ENCODE results near the gene HNRNPUL2. TPM values are rescaled to one million over a fixed set of nuclear protein-coding genes. Genes with fewer than 3 reads are reported as not detected.

The HNRNPUL2 gene
- total RNA-seq, 1 experiment from 2014 or later = 43.5 TPM

DNA sequence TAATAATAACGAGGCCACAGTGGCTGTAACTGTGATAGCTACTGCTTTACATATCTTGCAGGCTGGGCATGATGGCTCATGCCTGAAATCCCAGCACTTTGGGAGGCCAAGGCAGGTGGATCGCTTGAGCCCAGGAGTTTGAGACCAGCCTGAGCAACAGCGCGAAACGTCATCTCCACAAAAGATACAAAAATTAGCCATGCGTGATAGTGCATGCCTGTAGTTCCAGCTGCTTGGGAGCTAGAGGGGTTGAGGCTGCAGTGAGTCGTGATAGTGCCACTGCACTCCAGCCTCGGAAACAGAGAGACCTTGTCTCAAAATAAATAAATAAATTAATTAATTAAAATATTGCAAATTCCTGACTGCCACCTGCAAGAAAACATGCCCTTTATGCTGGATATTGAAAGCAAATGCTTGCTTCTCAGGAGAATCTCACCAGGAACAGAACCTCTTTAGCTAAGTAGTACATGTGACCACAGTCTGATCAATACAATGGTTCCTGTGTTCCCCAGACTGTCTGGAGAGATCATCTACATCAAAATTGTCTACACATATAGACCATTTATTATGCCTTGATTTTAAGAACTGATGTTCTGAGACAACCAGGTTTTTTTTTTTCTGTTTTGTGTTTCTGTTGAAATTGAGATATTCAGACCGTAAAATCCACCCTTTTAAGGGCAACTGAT lies 20.4 kb upstream of the HNRNPUL2 start:
- no peak overlapping the region for H3K27ac ChIP-seq (ENCODE audit: insufficient read length, low read depth, low read length)
- no peak overlapping the region for H2AK5ac ChIP-seq (ENCODE audit: insufficient read length, low read length)
- no peaks in the 10 kb centered on the region for H3K27me3 ChIP-seq (ENCODE audit: insufficient read depth, low read length)
- H3K79me1 ChIP-seq (ENCODE audit: insufficient read depth, low read depth, low read length, poor library complexity, severe bottlenecking) = peaks cover 6% of the 10 kb centered on the region
- no peak overlapping the region for H2BK15ac ChIP-seq (ENCODE audit: low read depth, low read length)
- no peak overlapping the region for H2BK5ac ChIP-seq (ENCODE audit: insufficient read length, low read length)
- no peak overlapping the region for H4K5ac ChIP-seq (ENCODE audit: insufficient read length, low read depth, low read length)
- H3K14ac ChIP-seq (ENCODE audit: insufficient read depth, low read length) = no peak overlapping the region
- no peak overlapping the region for H3K23ac ChIP-seq (ENCODE audit: insufficient read length, low read depth, low read length)
- H2BK120ac ChIP-seq (ENCODE audit: low read depth, low read length, poor library complexity, severe bottlenecking) = no peak overlapping the region
- no CpG with 5 or more reads among the region's 9 CpGs for WGBS (ENCODE audit: extremely low coverage, insufficient read length, low lambda C conversion rate)
- no peaks in the 10 kb centered on the region for H4K20me1 ChIP-seq (ENCODE audit: control insufficient read depth, insufficient read depth, insufficient read length)
- no peak for DNase-seq
- H4K91ac ChIP-seq (ENCODE audit: insufficient read length, low read depth, low read length) = no peak overlapping the region
- H3K79me2 ChIP-seq (ENCODE audit: insufficient read depth, low read length) = peaks cover 10% of the 10 kb centered on the region; the same call in 1 of the 2 replicates
- H3K4me1 ChIP-seq (ENCODE audit: insufficient read depth, low read length) = no peaks in the 10 kb centered on the region
- no peak overlapping the region for H3K4me3 Mint-ChIP-seq
- no peak overlapping the region for H3K18ac ChIP-seq (ENCODE audit: insufficient read length, low read depth, low read length)
- no peaks in the 10 kb centered on the region for H3K27me3 Mint-ChIP-seq (ENCODE audit: low read depth)
- H2BK20ac ChIP-seq (ENCODE audit: low read depth, low read length, poor library complexity, severe bottlenecking) = no peak overlapping the region
- no peak overlapping the region for H3T11ph ChIP-seq (ENCODE audit: low read length)
- H4K8ac ChIP-seq (replicated peaks; ENCODE audit: insufficient read length, low read depth, low read length) = no peak overlapping the region
- H3K4me1 Mint-ChIP-seq = peaks cover 0 to 4% of the 10 kb centered on the region in 2 experiments; a peak in 1 of 4 replicates
- TF ChIP-seq, protein P1, sequence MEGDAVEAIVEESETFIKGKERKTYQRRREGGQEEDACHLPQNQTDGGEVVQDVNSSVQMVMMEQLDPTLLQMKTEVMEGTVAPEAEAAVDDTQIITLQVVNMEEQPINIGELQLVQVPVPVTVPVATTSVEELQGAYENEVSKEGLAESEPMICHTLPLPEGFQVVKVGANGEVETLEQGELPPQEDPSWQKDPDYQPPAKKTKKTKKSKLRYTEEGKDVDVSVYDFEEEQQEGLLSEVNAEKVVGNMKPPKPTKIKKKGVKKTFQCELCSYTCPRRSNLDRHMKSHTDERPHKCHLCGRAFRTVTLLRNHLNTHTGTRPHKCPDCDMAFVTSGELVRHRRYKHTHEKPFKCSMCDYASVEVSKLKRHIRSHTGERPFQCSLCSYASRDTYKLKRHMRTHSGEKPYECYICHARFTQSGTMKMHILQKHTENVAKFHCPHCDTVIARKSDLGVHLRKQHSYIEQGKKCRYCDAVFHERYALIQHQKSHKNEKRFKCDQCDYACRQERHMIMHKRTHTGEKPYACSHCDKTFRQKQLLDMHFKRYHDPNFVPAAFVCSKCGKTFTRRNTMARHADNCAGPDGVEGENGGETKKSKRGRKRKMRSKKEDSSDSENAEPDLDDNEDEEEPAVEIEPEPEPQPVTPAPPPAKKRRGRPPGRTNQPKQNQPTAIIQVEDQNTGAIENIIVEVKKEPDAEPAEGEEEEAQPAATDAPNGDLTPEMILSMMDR (conservative IDR thresholded peaks at IDR 0.05) = no peak
- no peak overlapping the region for H3K4ac ChIP-seq (ENCODE audit: low read depth, low read length)
- no peak overlapping the region for H3K9ac ChIP-seq (ENCODE audit: extremely low read depth, insufficient read length, low read length)
- H2BK12ac ChIP-seq (ENCODE audit: insufficient read length, low read depth, low read length) = no peak overlapping the region
- peak overlapping the region in 1 of 3 experiments; percentile 16; a peak in 1 of 7 replicates for H3K27ac Mint-ChIP-seq
- no peak overlapping the region for H3K56ac ChIP-seq (ENCODE audit: insufficient read length, low read depth, low read length)
- no peak overlapping the region for H3K4me2 ChIP-seq (ENCODE audit: insufficient read depth, insufficient read length, low read length)
- H3K9me3 ChIP-seq (ENCODE audit: control insufficient read depth, low read depth, low read length) = no peaks in the 10 kb centered on the region
- H2AFZ ChIP-seq (ENCODE audit: low read length) = no peak overlapping the region
- no peaks in the 10 kb centered on the region for H3K23me2 ChIP-seq (ENCODE audit: insufficient read length, low read depth, low read length, poor library complexity, severe bottlenecking)
- no peaks in the 10 kb centered on the region for H3K9me3 Mint-ChIP-seq
- H3K36me3 Mint-ChIP-seq (ENCODE audit: insufficient read depth in 1 of 3, low read depth in 3 of 3) = peaks cover 21 to 32% (median 23%) of the 10 kb centered on the region in 3 experiments

All from H9 (cell line).